ENCODE results near the gene TRIO.

Gene TRIO

GRCh38 chr5:14503017-14503680 lies 360.0 kb downstream of the TRIO start:
- TF ChIP-seq TSHZ2 (CRISPR knock-in tag; IDR thresholded peaks at IDR 0.05) (no peak), ISL1 (CRISPR knock-in tag; IDR thresholded peaks at IDR 0.05) (no peak), ZNF565 (CRISPR knock-in tag; conservative IDR thresholded peaks at IDR 0.05; ENCODE audit: low read depth) (no peak), OSR1 (CRISPR knock-in tag; IDR thresholded peaks at IDR 0.05) (no peak), ZNF8 (CRISPR knock-in tag; IDR thresholded peaks at IDR 0.05) (no peak), TCF4 (CRISPR knock-in tag; IDR thresholded peaks at IDR 0.05; ENCODE audit: borderline replicate concordance) (no peak), TOX (CRISPR knock-in tag; IDR thresholded peaks at IDR 0.05; ENCODE audit: borderline replicate concordance) (no peak), ZNF70 (CRISPR knock-in tag; IDR thresholded peaks at IDR 0.05) (no peak), GLIS3 (CRISPR knock-in tag; IDR thresholded peaks at IDR 0.05) (no peak), SNAI2 (CRISPR knock-in tag; IDR thresholded peaks at IDR 0.05) (no peak), PPARA (CRISPR knock-in tag; IDR thresholded peaks at IDR 0.05; ENCODE audit: borderline replicate concordance) (no peak), ZC3H10 (CRISPR knock-in tag; IDR thresholded peaks at IDR 0.05) (no peak), RARB (CRISPR knock-in tag; IDR thresholded peaks at IDR 0.05) (no peak), CSDC2 (CRISPR knock-in tag; IDR thresholded peaks at IDR 0.05) (no peak), ARNTL (CRISPR knock-in tag; IDR thresholded peaks at IDR 0.05; ENCODE audit: borderline replicate concordance, low read depth) (no peak)
- TF ChIP-seq, protein P1, sequence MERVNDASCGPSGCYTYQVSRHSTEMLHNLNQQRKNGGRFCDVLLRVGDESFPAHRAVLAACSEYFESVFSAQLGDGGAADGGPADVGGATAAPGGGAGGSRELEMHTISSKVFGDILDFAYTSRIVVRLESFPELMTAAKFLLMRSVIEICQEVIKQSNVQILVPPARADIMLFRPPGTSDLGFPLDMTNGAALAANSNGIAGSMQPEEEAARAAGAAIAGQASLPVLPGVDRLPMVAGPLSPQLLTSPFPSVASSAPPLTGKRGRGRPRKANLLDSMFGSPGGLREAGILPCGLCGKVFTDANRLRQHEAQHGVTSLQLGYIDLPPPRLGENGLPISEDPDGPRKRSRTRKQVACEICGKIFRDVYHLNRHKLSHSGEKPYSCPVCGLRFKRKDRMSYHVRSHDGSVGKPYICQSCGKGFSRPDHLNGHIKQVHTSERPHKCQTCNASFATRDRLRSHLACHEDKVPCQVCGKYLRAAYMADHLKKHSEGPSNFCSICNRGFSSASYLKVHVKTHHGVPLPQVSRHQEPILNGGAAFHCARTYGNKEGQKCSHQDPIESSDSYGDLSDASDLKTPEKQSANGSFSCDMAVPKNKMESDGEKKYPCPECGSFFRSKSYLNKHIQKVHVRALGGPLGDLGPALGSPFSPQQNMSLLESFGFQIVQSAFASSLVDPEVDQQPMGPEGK (CRISPR knock-in tag; IDR thresholded peaks at IDR 0.05; ENCODE audit: borderline replicate concordance), result no peak
- TF ChIP-seq, protein P2, sequence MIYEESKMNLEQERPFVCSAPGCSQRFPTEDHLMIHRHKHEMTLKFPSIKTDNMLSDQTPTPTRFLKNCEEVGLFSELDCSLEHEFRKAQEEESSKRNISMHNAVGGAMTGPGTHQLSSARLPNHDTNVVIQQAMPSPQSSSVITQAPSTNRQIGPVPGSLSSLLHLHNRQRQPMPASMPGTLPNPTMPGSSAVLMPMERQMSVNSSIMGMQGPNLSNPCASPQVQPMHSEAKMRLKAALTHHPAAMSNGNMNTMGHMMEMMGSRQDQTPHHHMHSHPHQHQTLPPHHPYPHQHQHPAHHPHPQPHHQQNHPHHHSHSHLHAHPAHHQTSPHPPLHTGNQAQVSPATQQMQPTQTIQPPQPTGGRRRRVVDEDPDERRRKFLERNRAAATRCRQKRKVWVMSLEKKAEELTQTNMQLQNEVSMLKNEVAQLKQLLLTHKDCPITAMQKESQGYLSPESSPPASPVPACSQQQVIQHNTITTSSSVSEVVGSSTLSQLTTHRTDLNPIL (CRISPR knock-in tag; IDR thresholded peaks at IDR 0.05; ENCODE audit: low read depth), result no peak
- TF ChIP-seq, protein P3, sequence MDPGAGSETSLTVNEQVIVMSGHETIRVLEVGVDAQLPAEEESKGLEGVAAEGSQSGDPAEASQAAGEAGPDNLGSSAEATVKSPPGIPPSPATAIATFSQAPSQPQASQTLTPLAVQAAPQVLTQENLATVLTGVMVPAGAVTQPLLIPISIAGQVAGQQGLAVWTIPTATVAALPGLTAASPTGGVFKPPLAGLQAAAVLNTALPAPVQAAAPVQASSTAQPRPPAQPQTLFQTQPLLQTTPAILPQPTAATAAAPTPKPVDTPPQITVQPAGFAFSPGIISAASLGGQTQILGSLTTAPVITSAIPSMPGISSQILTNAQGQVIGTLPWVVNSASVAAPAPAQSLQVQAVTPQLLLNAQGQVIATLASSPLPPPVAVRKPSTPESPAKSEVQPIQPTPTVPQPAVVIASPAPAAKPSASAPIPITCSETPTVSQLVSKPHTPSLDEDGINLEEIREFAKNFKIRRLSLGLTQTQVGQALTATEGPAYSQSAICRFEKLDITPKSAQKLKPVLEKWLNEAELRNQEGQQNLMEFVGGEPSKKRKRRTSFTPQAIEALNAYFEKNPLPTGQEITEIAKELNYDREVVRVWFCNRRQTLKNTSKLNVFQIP (CRISPR knock-in tag; IDR thresholded peaks at IDR 0.05; ENCODE audit: borderline replicate concordance, low read depth), result no peak
- TF ChIP-seq, protein P4, sequence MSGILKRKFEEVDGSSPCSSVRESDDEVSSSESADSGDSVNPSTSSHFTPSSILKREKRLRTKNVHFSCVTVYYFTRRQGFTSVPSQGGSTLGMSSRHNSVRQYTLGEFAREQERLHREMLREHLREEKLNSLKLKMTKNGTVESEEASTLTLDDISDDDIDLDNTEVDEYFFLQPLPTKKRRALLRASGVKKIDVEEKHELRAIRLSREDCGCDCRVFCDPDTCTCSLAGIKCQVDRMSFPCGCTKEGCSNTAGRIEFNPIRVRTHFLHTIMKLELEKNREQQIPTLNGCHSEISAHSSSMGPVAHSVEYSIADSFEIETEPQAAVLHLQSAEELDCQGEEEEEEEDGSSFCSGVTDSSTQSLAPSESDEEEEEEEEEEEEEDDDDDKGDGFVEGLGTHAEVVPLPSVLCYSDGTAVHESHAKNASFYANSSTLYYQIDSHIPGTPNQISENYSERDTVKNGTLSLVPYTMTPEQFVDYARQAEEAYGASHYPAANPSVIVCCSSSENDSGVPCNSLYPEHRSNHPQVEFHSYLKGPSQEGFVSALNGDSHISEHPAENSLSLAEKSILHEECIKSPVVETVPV (CRISPR knock-in tag; IDR thresholded peaks at IDR 0.05), result no peak
- ATAC-seq, result no peak

DNA sequence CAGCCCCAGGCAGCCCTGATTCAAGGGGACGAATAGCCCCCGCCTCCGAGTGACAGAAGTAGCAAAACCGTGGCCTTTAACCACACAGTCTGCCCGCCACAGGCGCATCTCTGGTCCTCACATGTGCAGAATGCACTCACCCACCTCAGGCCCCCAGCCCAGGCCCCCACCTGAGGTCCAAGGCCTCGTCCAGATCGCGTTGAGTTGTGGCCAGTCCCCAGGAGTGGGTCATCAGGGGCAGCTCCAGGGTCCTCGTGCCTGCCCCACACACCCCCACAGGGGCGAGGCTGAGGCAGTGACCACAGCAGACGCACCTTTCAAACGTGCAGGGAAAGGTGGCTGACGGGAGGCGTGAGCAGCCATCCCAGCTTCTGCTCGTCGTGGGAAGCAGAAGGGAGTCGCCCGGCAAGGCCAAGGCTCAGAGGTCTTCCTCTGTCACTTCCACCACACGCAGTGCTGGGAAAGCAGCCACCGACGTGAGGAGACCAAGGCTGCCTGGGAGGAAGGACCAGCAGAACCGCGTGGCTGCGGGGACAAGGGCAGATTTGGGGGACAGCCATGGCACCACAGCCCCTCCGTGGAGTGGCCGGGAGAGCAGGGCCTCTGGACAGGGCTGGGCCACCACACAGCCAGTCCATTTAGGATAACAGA lies 360.7 kb downstream of the TRIO start:
- ATAC-seq, result no peak
- TF ChIP-seq TCF4 (CRISPR knock-in tag; IDR thresholded peaks at IDR 0.05; ENCODE audit: borderline replicate concordance) (no peak), ARNTL (CRISPR knock-in tag; IDR thresholded peaks at IDR 0.05; ENCODE audit: borderline replicate concordance, low read depth) (no peak), ZNF70 (CRISPR knock-in tag; IDR thresholded peaks at IDR 0.05) (no peak), ISL1 (CRISPR knock-in tag; IDR thresholded peaks at IDR 0.05) (no peak), ZNF8 (CRISPR knock-in tag; IDR thresholded peaks at IDR 0.05) (no peak), SNAI2 (CRISPR knock-in tag; IDR thresholded peaks at IDR 0.05) (no peak), ZNF565 (CRISPR knock-in tag; conservative IDR thresholded peaks at IDR 0.05; ENCODE audit: low read depth) (no peak), TOX (CRISPR knock-in tag; IDR thresholded peaks at IDR 0.05; ENCODE audit: borderline replicate concordance) (no peak), CSDC2 (CRISPR knock-in tag; IDR thresholded peaks at IDR 0.05) (no peak), BACH2 (CRISPR knock-in tag; IDR thresholded peaks at IDR 0.05; ENCODE audit: borderline replicate concordance) (no peak), ZFP3 (CRISPR knock-in tag; IDR thresholded peaks at IDR 0.05) (no peak), RARB (CRISPR knock-in tag; IDR thresholded peaks at IDR 0.05) (no peak), GLIS3 (CRISPR knock-in tag; IDR thresholded peaks at IDR 0.05) (no peak)
- TF ChIP-seq, protein P3 (CRISPR knock-in tag; IDR thresholded peaks at IDR 0.05; ENCODE audit: borderline replicate concordance, low read depth), result no peak
- TF ChIP-seq, protein P1 (CRISPR knock-in tag; IDR thresholded peaks at IDR 0.05; ENCODE audit: borderline replicate concordance), result no peak
- TF ChIP-seq, protein P4 (CRISPR knock-in tag; IDR thresholded peaks at IDR 0.05), result no peak
